ENCODE results near the gene DDX55.

DNA sequence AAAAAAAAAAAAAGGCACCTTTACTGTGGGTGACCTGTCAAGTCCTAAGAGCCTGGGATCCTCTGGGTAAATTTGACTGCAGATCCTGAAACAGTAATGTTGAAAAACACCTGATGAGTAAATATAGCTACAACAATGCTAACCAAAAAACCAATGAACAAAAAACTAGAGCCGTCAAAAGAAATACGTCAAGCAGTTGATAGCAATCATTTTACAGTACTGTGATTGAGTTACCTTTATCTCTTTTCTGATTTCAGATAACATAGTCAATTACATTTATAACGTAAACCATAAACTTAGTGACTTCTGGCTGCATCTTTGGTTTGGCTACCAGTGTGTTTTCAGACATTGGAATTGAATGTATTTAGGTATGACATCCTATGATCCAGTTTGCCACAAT is 23.7 kb upstream of the DDX55 start:
- TF ChIP-seq GABPB1 (CRISPR knock-in tag; IDR thresholded peaks at IDR 0.05) (no peak), MYC (CRISPR knock-in tag; IDR thresholded peaks at IDR 0.05; ENCODE audit: borderline replicate concordance) (no peak), CHD4 (IDR thresholded peaks at IDR 0.05; ENCODE audit: borderline replicate concordance, low read length) (no peak), SP1 (IDR thresholded peaks at IDR 0.05) (no peak), SP1 (CRISPR knock-in tag; IDR thresholded peaks at IDR 0.05) (no peak), EZH2 (conservative IDR thresholded peaks at IDR 0.05; ENCODE audit: low read depth, low read length) (no peak)
- TF ChIP-seq, protein P1, sequence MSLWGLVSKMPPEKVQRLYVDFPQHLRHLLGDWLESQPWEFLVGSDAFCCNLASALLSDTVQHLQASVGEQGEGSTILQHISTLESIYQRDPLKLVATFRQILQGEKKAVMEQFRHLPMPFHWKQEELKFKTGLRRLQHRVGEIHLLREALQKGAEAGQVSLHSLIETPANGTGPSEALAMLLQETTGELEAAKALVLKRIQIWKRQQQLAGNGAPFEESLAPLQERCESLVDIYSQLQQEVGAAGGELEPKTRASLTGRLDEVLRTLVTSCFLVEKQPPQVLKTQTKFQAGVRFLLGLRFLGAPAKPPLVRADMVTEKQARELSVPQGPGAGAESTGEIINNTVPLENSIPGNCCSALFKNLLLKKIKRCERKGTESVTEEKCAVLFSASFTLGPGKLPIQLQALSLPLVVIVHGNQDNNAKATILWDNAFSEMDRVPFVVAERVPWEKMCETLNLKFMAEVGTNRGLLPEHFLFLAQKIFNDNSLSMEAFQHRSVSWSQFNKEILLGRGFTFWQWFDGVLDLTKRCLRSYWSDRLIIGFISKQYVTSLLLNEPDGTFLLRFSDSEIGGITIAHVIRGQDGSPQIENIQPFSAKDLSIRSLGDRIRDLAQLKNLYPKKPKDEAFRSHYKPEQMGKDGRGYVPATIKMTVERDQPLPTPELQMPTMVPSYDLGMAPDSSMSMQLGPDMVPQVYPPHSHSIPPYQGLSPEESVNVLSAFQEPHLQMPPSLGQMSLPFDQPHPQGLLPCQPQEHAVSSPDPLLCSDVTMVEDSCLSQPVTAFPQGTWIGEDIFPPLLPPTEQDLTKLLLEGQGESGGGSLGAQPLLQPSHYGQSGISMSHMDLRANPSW (CRISPR knock-in tag; IDR thresholded peaks at IDR 0.05; ENCODE audit: borderline replicate concordance): no peak

Data from HepG2 (cell line).